NCI-H187 (cell line): Measurements from ENCODE around the gene TAF1B.

ENCODE experiments used
- DNase-seq, 2 experiments: peaks; one replicate each; lab custom pipeline; 2025; lab: John Stamatoyannopoulos, UW

The TAF1B gene

DNA sequence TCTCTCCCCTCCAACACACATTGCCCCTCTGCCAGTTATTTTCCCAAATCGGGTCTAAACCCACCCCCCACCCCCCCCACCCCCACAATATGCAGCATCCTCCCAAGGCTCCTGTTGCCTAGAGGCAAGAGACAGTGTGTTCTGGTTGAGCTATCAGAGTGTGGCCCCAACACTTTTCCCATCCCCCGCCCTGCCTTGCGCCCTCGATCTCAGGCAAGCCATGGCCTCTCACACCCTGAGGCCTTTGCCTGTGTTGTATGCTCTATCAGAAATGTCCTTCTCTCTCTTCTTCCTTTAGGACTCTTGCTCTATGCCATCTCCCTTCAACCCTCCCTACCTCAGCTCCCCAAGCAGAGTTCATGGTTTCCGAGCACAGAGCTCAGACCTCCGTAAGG is 98.7 kb downstream of the TAF1B start:
- no peak for DNase-seq

DNA sequence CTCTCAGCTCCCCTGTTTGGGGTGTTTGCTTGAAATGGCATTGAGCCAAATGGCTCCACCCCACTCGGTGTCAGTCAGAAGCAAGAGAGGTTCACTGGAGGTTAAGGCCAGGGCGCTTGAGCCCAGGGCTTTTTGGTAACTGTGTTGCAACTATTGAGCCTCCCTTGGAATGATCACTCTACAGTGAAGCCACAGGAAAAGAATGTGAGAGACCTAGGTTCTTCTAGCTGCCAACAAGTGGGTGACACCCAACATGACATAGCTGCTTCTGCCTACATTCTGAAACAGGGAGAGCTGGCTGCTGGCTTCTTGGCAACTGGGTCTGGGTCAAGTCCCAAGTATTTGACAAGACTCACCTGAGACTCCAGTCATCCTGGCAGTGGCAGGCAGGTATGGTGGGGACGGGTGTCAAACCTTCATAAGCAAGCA is 101.1 kb downstream of the TAF1B start:
- no peak for DNase-seq

DNA sequence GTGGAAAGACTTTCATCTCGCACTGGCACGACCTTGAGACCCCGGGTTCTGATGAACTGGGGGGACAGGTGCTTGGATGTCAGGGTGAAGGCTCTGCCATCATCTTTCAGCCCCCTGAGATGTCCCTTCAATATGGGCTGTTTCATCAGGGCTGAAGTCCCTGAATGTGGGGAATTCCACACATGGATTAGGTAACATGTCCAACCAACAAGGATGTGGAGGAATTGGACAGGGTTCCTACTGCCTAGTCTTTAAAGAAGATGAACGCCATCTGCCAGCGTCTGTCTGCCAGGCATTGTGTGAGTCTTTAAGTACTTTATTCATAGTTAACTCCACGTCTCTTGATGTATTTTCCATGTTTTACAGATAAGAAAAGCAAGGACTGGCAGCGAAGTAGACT is 102.3 kb downstream of the TAF1B start:
- DNase-seq: no peak

DNA sequence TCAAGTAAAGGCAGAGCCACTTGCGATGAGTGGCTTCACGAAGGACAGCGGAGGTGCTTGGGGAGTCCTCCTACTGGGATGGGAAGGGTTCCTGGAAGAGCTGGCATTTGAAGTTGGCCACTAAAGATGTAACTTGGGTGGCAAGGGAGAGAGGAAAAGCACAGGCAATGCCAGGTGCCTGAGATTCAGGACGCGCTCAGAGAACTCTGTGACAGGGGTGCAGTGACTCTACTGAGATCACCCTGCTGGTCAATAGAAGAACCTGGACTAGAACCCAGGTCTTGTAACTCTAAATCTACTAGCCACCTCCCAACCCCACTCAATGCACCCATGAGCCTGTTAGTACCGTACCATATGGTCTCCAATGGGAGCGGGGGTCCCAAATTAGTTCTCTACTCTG is 102.8 kb downstream of the TAF1B start:
- no peak for DNase-seq

DNA sequence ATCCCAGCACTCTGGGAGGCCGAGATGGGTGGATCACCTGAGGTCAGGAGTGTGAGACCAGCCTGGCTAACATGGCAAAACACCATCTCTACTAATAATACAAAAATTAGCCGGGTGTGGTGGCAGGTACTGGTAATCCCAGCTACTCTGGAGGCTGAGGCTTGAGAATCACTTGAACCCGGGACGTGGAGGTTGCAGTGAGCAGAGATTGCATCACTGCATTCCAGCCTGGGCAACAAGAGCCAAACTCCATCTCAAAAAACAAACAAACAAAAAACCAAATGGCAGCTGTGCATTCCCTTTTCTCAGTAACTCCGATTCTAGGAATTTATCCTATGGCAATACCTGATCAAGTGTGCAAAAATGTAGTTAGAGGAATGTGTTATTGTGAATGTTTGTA is 103.5 kb downstream of the TAF1B start:
- DNase-seq: no peak

- DNase-seq: no peak
These were observed 105.4 kb downstream of the TAF1B start for GRCh38 chr2:9948721-9949120.

- no peak for DNase-seq
These were observed 106.1 kb downstream of the TAF1B start for GRCh38 chr2:9949239-9949991.

- no peak for DNase-seq
These were observed 106.8 kb downstream of the TAF1B start for GRCh38 chr2:9949992-9950520.

GRCh38 chr2:9950521-9951271 is 107.4 kb downstream of the TAF1B start:
- DNase-seq: peak in 1 of 2 experiments; percentile 71

DNA sequence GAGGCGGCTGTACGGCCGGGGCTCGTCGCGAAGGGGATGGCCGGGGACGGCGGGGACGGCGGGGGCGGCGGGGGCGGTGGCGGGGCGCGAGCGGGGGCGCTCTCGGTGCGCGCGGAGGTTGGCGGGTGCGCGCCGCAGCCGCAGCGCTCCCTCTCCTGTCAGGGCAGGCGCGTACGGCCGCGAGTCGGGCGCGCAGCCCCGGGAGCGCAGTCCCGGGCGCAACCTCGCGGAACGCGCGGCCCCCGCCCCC is 107.9 kb downstream of the TAF1B start:
- no peak for DNase-seq

DNA sequence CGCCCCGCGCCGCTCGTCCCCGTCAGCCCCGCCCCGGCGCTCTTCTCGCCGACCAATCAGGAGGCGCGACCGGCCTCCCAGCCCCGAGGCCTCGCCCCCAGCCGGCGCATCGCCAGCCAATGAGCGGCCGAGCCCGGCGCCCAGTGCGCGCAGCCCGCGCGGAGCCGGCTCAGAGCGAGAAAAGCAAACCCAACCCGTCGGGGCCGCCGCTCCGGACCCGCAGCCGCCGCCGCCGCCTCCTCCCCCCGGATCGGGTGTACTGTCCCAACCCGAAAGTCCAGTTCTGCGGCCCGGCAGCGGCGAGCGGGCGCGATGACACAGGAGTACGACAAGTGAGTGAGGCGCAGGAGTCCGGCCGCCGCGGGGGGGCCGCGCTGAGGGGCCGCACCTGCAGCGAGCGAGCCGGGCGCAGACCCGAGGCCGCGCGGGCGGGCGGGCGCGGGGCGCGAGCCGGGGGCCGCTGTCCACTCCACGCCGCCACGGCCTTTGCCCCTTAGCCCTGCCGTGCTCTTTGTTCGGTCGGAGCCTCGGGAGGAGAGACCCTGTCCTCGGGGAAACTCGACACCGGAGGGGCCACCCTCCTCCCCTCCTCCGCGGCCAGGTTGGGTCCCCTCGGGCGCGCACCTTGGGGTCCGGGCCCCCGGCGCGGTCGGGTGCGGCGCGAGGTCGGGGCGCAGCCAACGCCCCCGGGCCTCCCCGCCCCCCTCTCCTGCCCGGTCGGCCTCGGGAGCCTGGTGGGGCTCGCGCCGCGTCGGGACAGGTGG is 108.4 kb downstream of the TAF1B start, which contains the start of gene GRHL1:
TSS of gene GRHL1 (plus strand) at position 172 of the 764 bp plus-strand sequence. CDS start at position 313, 141 bp downstream.
- peak; percentile 86 to 98 for DNase-seq

- DNase-seq: no peak
These were observed 109.0 kb downstream of the TAF1B start for GRCh38 chr2:9952286-9952737.

DNA sequence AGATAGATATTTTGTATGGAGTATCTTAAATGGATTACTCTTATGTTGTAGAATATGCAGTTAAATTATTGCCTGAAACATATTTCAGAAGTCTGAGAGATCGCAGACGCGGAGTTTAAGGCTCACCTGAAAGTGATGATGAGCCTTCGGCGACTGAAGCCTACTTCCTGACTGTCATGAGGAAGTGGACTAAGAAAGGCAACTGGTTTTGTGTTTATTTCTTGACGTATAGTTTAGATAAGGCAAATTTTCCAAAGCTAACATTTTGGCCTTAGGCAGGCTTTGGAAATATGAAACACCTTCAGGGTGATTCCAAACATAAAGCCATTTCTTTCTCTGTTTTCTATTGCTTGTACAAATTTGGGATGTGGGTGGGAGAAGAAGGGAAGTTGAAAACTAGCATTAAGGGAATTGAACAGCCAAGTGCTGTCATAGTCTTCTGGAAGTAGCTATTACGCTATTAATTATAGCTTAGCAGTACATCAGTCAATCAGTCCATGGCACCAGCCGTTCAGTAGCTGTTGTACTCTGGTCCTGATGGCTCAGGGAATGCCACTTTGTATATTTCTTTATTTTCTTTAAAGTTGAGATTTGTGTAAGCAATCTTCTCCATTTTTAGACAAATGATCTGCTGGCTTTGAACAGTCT is 109.7 kb downstream of the TAF1B start:
- no peak for DNase-seq

GRCh38 chr2:9954136-9954535 is 110.9 kb downstream of the TAF1B start:
- no peak for DNase-seq

- DNase-seq: no peak
These were observed 114.8 kb downstream of the TAF1B start for GRCh38 chr2:9958057-9958456.

DNA sequence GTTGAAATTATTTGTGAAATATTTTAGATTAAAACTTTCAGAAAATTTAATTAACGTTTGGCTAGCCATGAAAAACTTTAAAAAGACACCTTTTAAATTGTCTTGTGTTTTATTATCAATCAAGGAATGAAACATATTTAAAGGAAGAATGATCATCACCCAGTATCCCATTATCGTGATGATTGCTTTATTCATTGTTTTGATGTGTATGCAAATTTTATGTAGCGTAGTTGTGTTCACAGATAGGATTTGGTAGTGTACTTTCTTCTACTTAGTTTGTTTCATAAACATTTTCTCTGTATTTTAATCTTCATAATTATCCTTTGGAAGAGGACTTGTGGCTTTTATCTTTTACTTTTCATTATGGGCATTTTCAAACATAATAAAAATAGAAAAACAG is 116.0 kb downstream of the TAF1B start:
- no peak for DNase-seq

DNA sequence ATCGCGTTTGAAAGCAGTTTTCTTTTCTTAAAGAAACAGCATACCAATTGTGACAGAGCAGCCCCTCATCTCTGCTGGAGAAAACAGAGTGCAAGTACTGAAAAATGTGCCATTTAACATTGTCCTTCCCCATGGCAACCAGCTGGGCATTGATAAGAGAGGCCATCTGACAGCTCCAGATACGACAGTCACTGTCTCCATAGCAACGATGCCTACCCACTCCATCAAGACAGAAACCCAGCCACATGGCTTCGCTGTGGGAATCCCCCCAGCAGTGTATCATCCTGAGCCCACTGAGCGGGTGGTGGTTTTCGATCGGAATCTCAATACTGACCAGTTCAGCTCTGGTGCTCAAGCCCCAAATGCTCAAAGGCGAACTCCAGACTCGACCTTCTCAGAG is 117.7 kb downstream of the TAF1B start:
- DNase-seq: no peak

- no peak for DNase-seq
These were observed 121.2 kb downstream of the TAF1B start for GRCh38 chr2:9964334-9964980.

GRCh38 chr2:9965119-9965822 is 122.0 kb downstream of the TAF1B start:
- no peak for DNase-seq

- no peak for DNase-seq
These were observed 123.3 kb downstream of the TAF1B start for GRCh38 chr2:9966491-9967022.
